Ovary (tissue), 3 donors: ENCODE results near the gene CTTN.

ENCODE experiments used
- POLR2A ChIP-seq: fragments of 450-650 bp; IDR thresholded peaks from one replicate; pipeline ENCODE4 v1.6.1; 2017; ENCODE audit warnings: antibody characterized with exemption, mild to moderate bottlenecking, moderate library complexity
- TF ChIP-seq, protein P1 (sequence below), 3 donors: fragments of 450-650 bp in 2 of 3; fragments of 200-600 bp in 1 of 3; IDR thresholded peaks; one replicate each; pipeline versions ENCODE4 v1.5.1 to v1.8.0; 2016 to 2022; ENCODE audit warnings: antibody characterized with exemption in 3 of 3, mild to moderate bottlenecking in 1 of 3
- donor health status: DM: no; HTN: no; CAD: no.

DNA sequence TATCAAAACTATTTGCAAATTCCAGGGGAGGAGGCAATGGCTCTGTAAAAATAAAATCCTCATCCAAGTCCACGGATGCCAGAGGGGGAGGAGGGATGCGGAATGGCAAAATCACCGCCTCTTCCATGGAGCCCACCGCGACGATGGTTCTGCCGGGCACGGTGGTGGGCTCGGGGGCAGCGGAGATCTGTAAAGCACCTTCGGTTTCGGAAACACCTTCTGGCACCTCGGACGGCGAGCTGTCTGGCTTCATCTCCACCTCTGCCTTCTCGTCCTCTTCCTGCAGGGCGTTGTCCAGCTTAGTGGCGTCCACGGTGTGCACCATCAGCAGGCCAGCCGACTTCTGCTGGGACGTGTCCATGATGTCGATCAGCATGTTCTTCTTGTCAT lies 87.7 kb downstream of the CTTN start:
- TF ChIP-seq POLR2A = no peak
- TF ChIP-seq, protein P1, sequence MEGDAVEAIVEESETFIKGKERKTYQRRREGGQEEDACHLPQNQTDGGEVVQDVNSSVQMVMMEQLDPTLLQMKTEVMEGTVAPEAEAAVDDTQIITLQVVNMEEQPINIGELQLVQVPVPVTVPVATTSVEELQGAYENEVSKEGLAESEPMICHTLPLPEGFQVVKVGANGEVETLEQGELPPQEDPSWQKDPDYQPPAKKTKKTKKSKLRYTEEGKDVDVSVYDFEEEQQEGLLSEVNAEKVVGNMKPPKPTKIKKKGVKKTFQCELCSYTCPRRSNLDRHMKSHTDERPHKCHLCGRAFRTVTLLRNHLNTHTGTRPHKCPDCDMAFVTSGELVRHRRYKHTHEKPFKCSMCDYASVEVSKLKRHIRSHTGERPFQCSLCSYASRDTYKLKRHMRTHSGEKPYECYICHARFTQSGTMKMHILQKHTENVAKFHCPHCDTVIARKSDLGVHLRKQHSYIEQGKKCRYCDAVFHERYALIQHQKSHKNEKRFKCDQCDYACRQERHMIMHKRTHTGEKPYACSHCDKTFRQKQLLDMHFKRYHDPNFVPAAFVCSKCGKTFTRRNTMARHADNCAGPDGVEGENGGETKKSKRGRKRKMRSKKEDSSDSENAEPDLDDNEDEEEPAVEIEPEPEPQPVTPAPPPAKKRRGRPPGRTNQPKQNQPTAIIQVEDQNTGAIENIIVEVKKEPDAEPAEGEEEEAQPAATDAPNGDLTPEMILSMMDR (IDR thresholded peaks at IDR 0.05) = no peak
